Measurements from ENCODE around the gene SPR.

SPR gene

GRCh38 chr2:72908741-72909140 is 21.5 kb downstream of the SPR start:
- no peaks in the 10 kb centered on the region for H3K9me3 ChIP-seq (ENCODE audit: insufficient read depth, low read length, severe bottlenecking)
- H3K27me3 ChIP-seq (ENCODE audit: insufficient read depth, low read length, poor library complexity) = peaks cover 13% of the 10 kb centered on the region
- no peaks in the 10 kb centered on the region for H3K4me1 ChIP-seq (ENCODE audit: insufficient read depth, low read length)
- no peak overlapping the region for H2AFZ ChIP-seq (ENCODE audit: low read depth, low read length)
- no peaks in the 10 kb centered on the region for H3K36me3 ChIP-seq (ENCODE audit: insufficient read depth, low read length)
- H4K20me1 ChIP-seq (ENCODE audit: insufficient read depth, low read length) = no peaks in the 10 kb centered on the region
- TF ChIP-seq CTCF (IDR thresholded peaks at IDR 0.05; ENCODE audit: borderline replicate concordance, extremely low read depth, low read length, poor library complexity, severe bottlenecking) (no peak), EZH2 (IDR thresholded peaks at IDR 0.05; ENCODE audit: borderline replicate concordance, low read depth, low read length, severe bottlenecking) (no peak)
- H3K27ac ChIP-seq (ENCODE audit: low read length) = no peak overlapping the region
- no peak overlapping the region for H3K9ac ChIP-seq (ENCODE audit: low read depth, low read length)
- no peak overlapping the region for H3K4me3 ChIP-seq (ENCODE audit: low read depth in 1 of 2, low read length in 2 of 2)
- H3K79me2 ChIP-seq (ENCODE audit: insufficient read depth, low read length) = no peaks in the 10 kb centered on the region
- no peak overlapping the region for H3K4me2 ChIP-seq (ENCODE audit: insufficient read depth, low read length)
- no peak for DNase-seq
- ATAC-seq (ENCODE audit: insufficient read depth, low read depth) = no peak

GRCh38 chr2:72911256-72911655 is 24.0 kb downstream of the SPR start:
- Histone ChIP-seq H3K27ac (ENCODE audit: low read length) (no peak overlapping the region), H4K20me1 (ENCODE audit: insufficient read depth, low read length) (no peaks in the 10 kb centered on the region), H3K9ac (ENCODE audit: low read depth, low read length) (no peak overlapping the region), H3K9me3 (ENCODE audit: insufficient read depth, low read length, severe bottlenecking) (no peaks in the 10 kb centered on the region), H3K4me3 (ENCODE audit: low read depth in 1 of 2, low read length in 2 of 2) (no peak overlapping the region), H3K4me2 (ENCODE audit: insufficient read depth, low read length) (no peak overlapping the region), H3K36me3 (ENCODE audit: insufficient read depth, low read length) (no peaks in the 10 kb centered on the region), H3K27me3 (ENCODE audit: insufficient read depth, low read length, poor library complexity) (peaks cover 19% of the 10 kb centered on the region), H3K4me1 (ENCODE audit: insufficient read depth, low read length) (no peaks in the 10 kb centered on the region), H3K79me2 (ENCODE audit: insufficient read depth, low read length) (no peaks in the 10 kb centered on the region), H2AFZ (ENCODE audit: low read depth, low read length) (no peak overlapping the region)
- no peak for DNase-seq
- TF ChIP-seq EZH2 (IDR thresholded peaks at IDR 0.05; ENCODE audit: borderline replicate concordance, low read depth, low read length, severe bottlenecking) (no peak), CTCF (IDR thresholded peaks at IDR 0.05; ENCODE audit: borderline replicate concordance, extremely low read depth, low read length, poor library complexity, severe bottlenecking) (no peak)
- ATAC-seq (ENCODE audit: insufficient read depth, low read depth) = no peak

GRCh38 chr2:72913486-72914205 is 26.4 kb downstream of the SPR start:
- H3K4me3 ChIP-seq (ENCODE audit: low read depth in 1 of 2, low read length in 2 of 2) = no peak overlapping the region
- H3K4me2 ChIP-seq (ENCODE audit: insufficient read depth, low read length) = no peak overlapping the region
- H3K27ac ChIP-seq (ENCODE audit: low read length) = no peak overlapping the region
- TF ChIP-seq CTCF (IDR thresholded peaks at IDR 0.05; ENCODE audit: borderline replicate concordance, extremely low read depth, low read length, poor library complexity, severe bottlenecking) = no peak
- TF ChIP-seq EZH2 (IDR thresholded peaks at IDR 0.05; ENCODE audit: borderline replicate concordance, low read depth, low read length, severe bottlenecking) = no peak
- H2AFZ ChIP-seq (ENCODE audit: low read depth, low read length) = no peak overlapping the region
- no peaks in the 10 kb centered on the region for H3K36me3 ChIP-seq (ENCODE audit: insufficient read depth, low read length)
- H3K4me1 ChIP-seq (ENCODE audit: insufficient read depth, low read length) = no peaks in the 10 kb centered on the region
- no peaks in the 10 kb centered on the region for H4K20me1 ChIP-seq (ENCODE audit: insufficient read depth, low read length)
- no peaks in the 10 kb centered on the region for H3K79me2 ChIP-seq (ENCODE audit: insufficient read depth, low read length)
- ATAC-seq (ENCODE audit: insufficient read depth, low read depth) = no peak
- no peak overlapping the region for H3K9ac ChIP-seq (ENCODE audit: low read depth, low read length)
- no peak for DNase-seq
- no peaks in the 10 kb centered on the region for H3K9me3 ChIP-seq (ENCODE audit: insufficient read depth, low read length, severe bottlenecking)
- H3K27me3 ChIP-seq (ENCODE audit: insufficient read depth, low read length, poor library complexity) = peaks cover 16% of the 10 kb centered on the region
